Endothelial cell of umbilical vein (primary cell): ENCODE results near the gene PBOV1. TPM values are rescaled to one million over a fixed set of nuclear protein-coding genes. Genes with fewer than 3 reads are reported as not detected.

Experiments used
- BruUV-seq: library from RNA; stranded (reverse); fragments of 400-500 nt; replicated peaks from 2 replicates; lab custom pipeline; 2021; lab: Mats Ljungman, UMichigan
- CTCF ChIA-PET: fragments of 300-600, 350-600 bp; sonication (Branson Sonifier 250); formaldehyde crosslinking; loops from one replicate; lab custom pipeline; 2021; ENCODE audit warnings: antibody characterized with exemption, inconsistent platforms; lab: Charles Lee
- POLR2A ChIA-PET: fragments of 300-600, 350-600 bp; sonication (Branson Sonifier 250); formaldehyde crosslinking; loops from one replicate; lab custom pipeline; 2021; ENCODE audit warnings: antibody characterized with exemption, inconsistent platforms; lab: Charles Lee
- DNase-seq: peaks from one replicate; pipeline ENCODE4 v3.0.0-alpha.2; 2011; ENCODE audit warnings: low read depth, low spot score
- FAIRE-seq: peaks from 2 replicates; lab custom pipeline; 2011; peaks lifted over from hg19 to GRCh38; lab: Jason Lieb, UNC
- H2AFZ ChIP-seq: 2 replicates; pipeline ENCODE4 v1.6.0; 2012; ENCODE audit warnings: low read depth, low read length, control low read depth, inconsistent platforms
- H3K27ac ChIP-seq: 2 replicates; pipeline ENCODE4 v1.5.1; 2011; ENCODE audit warnings: low read depth, mild to moderate bottlenecking, control low read depth, low read length, moderate library complexity; ENCODE audit not compliant: insufficient read depth
- H3K27me3 ChIP-seq, 2 experiments: 2 replicates each; pipeline versions ENCODE4 v1.6.0 to v1.6.1; 2011; ENCODE audit warnings: low read length in 2 of 2, mixed read lengths in 1 of 2; ENCODE audit not compliant: control insufficient read depth in 2 of 2, insufficient read depth in 2 of 2
- H3K36me3 ChIP-seq, 2 experiments: 2 replicates in 1 of 2; 3 replicates in 1 of 2; pipeline ENCODE4 v1.5.1; 2011; ENCODE audit warnings: low read length in 2 of 2, mild to moderate bottlenecking in 1 of 2, moderate library complexity in 1 of 2; ENCODE audit not compliant: control insufficient read depth in 2 of 2, insufficient read depth in 2 of 2; ENCODE audit errors: extremely low read depth in 1 of 2
- H3K4me1 ChIP-seq: 3 replicates; pipeline ENCODE4 v1.5.1; 2011; ENCODE audit warnings: mild to moderate bottlenecking, low read length; ENCODE audit not compliant: control insufficient read depth, insufficient read depth; ENCODE audit errors: extremely low read depth
- H3K4me2 ChIP-seq: 2 replicates; pipeline ENCODE4 v1.6.1; 2011; ENCODE audit warnings: low read length, control low read depth, mixed read lengths; ENCODE audit not compliant: insufficient read depth
- H3K4me3 ChIP-seq, 3 experiments: fragments of 200-600 bp in 1 of 3; sonication (generic), shearing (Covaris generic) in 1 of 3; replicated peaks in 1 of 3; 2 replicates each; pipeline ENCODE4 v1.5.1; 2011 to 2016; ENCODE audit warnings: control low read depth in 3 of 3, low read length in 3 of 3, mild to moderate bottlenecking in 2 of 3, inconsistent platforms in 1 of 3, low read depth in 1 of 3, moderate library complexity in 1 of 3; ENCODE audit not compliant: insufficient read depth in 1 of 3
- H3K79me2 ChIP-seq: 2 replicates; pipeline ENCODE4 v1.6.0; 2012; ENCODE audit warnings: low read length, inconsistent platforms; ENCODE audit not compliant: control insufficient read depth, insufficient read depth
- H3K9ac ChIP-seq: replicated peaks from 2 replicates; pipeline ENCODE3; 2011; ENCODE audit warnings: low read length, control low read depth; ENCODE audit not compliant: insufficient read depth; ENCODE audit errors: extremely low read depth
- H3K9me1 ChIP-seq: replicated peaks from 3 replicates; pipeline ENCODE4 v1.6.0; 2011; ENCODE audit warnings: mild to moderate bottlenecking, low read length; ENCODE audit not compliant: control insufficient read depth, insufficient read depth; ENCODE audit errors: extremely low read depth
- H3K9me3 ChIP-seq: replicated peaks from 2 replicates; pipeline ENCODE4 v1.5.1; 2012; ENCODE audit warnings: low read length, inconsistent platforms; ENCODE audit not compliant: control insufficient read depth, insufficient read depth
- H4K20me1 ChIP-seq: replicated peaks from 2 replicates; pipeline ENCODE3; 2011; ENCODE audit warnings: mild to moderate bottlenecking, low read length; ENCODE audit not compliant: control insufficient read depth, insufficient read depth; ENCODE audit errors: extremely low read depth
- CTCF ChIP-seq, 2 donors: IDR thresholded peaks; 1 replicate in 1 of 2; 2 replicates in 1 of 2; pipeline ENCODE4 v1.5.1; 2011; ENCODE audit warnings: low read length in 2 of 2, mild to moderate bottlenecking in 2 of 2, moderate library complexity in 2 of 2, control low read depth in 1 of 2, inconsistent platforms in 1 of 2, low read depth in 1 of 2; ENCODE audit not compliant: insufficient read depth in 1 of 2; ENCODE audit errors: extremely low read depth in 1 of 2
- EZH2 ChIP-seq: IDR thresholded peaks from 2 replicates; pipeline ENCODE4 v1.6.1; 2012; ENCODE audit warnings: borderline replicate concordance, low read depth, mild to moderate bottlenecking, moderate library complexity, low read length, inconsistent platforms; ENCODE audit not compliant: severe bottlenecking
- FOS ChIP-seq: IDR thresholded peaks from 2 replicates; pipeline ENCODE4 v1.6.1; 2011; ENCODE audit warnings: mild to moderate bottlenecking, low read length, moderate library complexity, borderline replicate concordance; ENCODE audit not compliant: insufficient read depth
- GATA2 ChIP-seq: IDR thresholded peaks from 2 replicates; pipeline ENCODE4 v1.7.0; 2011; ENCODE audit warnings: low read depth, mild to moderate bottlenecking, moderate library complexity, mixed read lengths, low read length; ENCODE audit not compliant: insufficient read length, insufficient read depth
- JUN ChIP-seq: IDR thresholded peaks from 2 replicates; pipeline ENCODE4 v1.6.1; 2011; ENCODE audit warnings: borderline replicate concordance, low read depth; ENCODE audit not compliant: insufficient read length, insufficient read depth
- MAX ChIP-seq: IDR thresholded peaks from 2 replicates; pipeline ENCODE4 v1.6.1; 2011; ENCODE audit not compliant: insufficient read depth, insufficient read length
- MYC ChIP-seq: IDR thresholded peaks from one replicate; pipeline ENCODE4 v1.6.1; 2011; ENCODE audit warnings: mild to moderate bottlenecking, low read depth, low read length
- POLR2A ChIP-seq: IDR thresholded peaks from 2 replicates; pipeline ENCODE4 v1.6.1; 2012; ENCODE audit warnings: low read depth, mild to moderate bottlenecking, control low read depth, low read length
- POLR2AphosphoS5 ChIP-seq: IDR thresholded peaks from 2 replicates; pipeline ENCODE4 v1.6.1; 2012; ENCODE audit warnings: low read depth, mild to moderate bottlenecking, control low read depth, low read length, moderate library complexity; ENCODE audit not compliant: insufficient read depth
- dilution Hi-C: fragments of 300-500 bp; cut with MboI; formaldehyde crosslinking; loops from one replicate; pipeline ENCODE4 v1.15.0; 2019; ENCODE audit warnings: low sequenced_read_pairs; ENCODE audit not compliant: extremely low pct_ligation_motif_present
- intact Hi-C: fragments of 100-400 bp; cut with micrococcal nuclease; formaldehyde crosslinking; loops from one replicate; pipeline ENCODE4 v1.10.0; 2022
- polyA plus RNA-seq, 4 experiments: library from polyadenylated mRNA; depleted of rRNA in 3 of 4; stranded (reverse) in 3 of 4; unstranded in 1 of 4; fragments of >200 nt; gene quantifications; 2 replicates each; pipeline versions ENCODE4 v1.2.1 to v1.2.3, GENCODE V29; 2011 to 2012; ENCODE audit warnings: missing spikeins in 1 of 4
- total RNA-seq: library from RNA; stranded (reverse); gene quantifications from 2 replicates; pipeline ENCODE4 v1.2.3, GENCODE V29; 2021

The PBOV1 gene
- total and polyA plus RNA-seq, 2 donors (not counting 3 experiments of a cell fraction or from before 2014, with no cell fraction given) = not detected

- Histone ChIP-seq H3K27me3 (no peaks in the 10 kb centered on the region), H4K20me1 (no peaks in the 10 kb centered on the region), H3K36me3 (no peaks in the 10 kb centered on the region), H3K27ac (no peak overlapping the region), H3K4me3 (no peak overlapping the region), H3K9me3 (no peaks in the 10 kb centered on the region), H2AFZ (no peak overlapping the region), H3K79me2 (no peaks in the 10 kb centered on the region), H3K9me1 (no peaks in the 10 kb centered on the region), H3K9ac (no peak overlapping the region), H3K4me2 (no peak overlapping the region), H3K4me1 (peaks cover 15% of the 10 kb centered on the region)
- ChIA-PET CTCF (no interaction called here), POLR2A (no interaction called here)
- dilution Hi-C loops (no loop called here), intact Hi-C loops (no loop called here)
- BruUV-seq = no TSS peak
- TF ChIP-seq POLR2AphosphoS5 = no peak
- no peak for TF ChIP-seq EZH2
- no peak for TF ChIP-seq MAX
- TF ChIP-seq POLR2A = no peak
- TF ChIP-seq JUN = no peak
- TF ChIP-seq CTCF (IDR thresholded peaks at IDR 0.05; ENCODE audit: extremely low read depth in 1 of 2, insufficient read depth in 1 of 2, low read depth in 1 of 2, low read length in 2 of 2) = no peak
- no peak for TF ChIP-seq MYC
- no peak for TF ChIP-seq GATA2
- TF ChIP-seq FOS = no peak
- FAIRE-seq = no peak
- DNase-seq = no peak
Measured at GRCh38 chr6:138229072-138229471, 10.8 kb upstream of the PBOV1 start.
